H9 (cell line): ENCODE data around the gene KIF16B. TPM values are rescaled to one million over a fixed set of nuclear protein-coding genes. Genes with fewer than 3 reads are reported as not detected.
A peak's percentile ranks its signal among the peaks of the same experiment; 100 is the strongest.
"Not testable (repeated sequence)": the region's sequence is repeated elsewhere in the genome, so short reads cannot be mapped to it uniquely, and the experiment has no call there.

Experiments
- DNase-seq: peaks from one replicate; pipeline ENCODE4 v3.0.0-alpha.2; 2017
- H2AFZ ChIP-seq: one replicate; pipeline ENCODE4 v1.6.1; 2013; ENCODE audit warnings: mild to moderate bottlenecking, low read length, control low read depth, moderate library complexity
- H2AK5ac ChIP-seq: 2 replicates; pipeline ENCODE4 v1.6.1; 2013; ENCODE audit warnings: low read length, control low read depth, mixed read lengths; ENCODE audit not compliant: insufficient read length
- H2BK120ac ChIP-seq: one replicate; pipeline ENCODE4 v1.6.1; 2013; ENCODE audit warnings: low read depth, mild to moderate bottlenecking, low read length, control low read depth, inconsistent platforms; ENCODE audit not compliant: poor library complexity, severe bottlenecking
- H2BK12ac ChIP-seq: 2 replicates; pipeline ENCODE4 v1.6.1; 2013; ENCODE audit warnings: low read length, control low read depth, mixed read lengths, low read depth; ENCODE audit not compliant: insufficient read length
- H2BK15ac ChIP-seq: 2 replicates; pipeline ENCODE4 v1.6.1; 2013; ENCODE audit warnings: low read depth, low read length, control low read depth
- H2BK20ac ChIP-seq: one replicate; pipeline ENCODE4 v1.6.1; 2013; ENCODE audit warnings: low read depth, mild to moderate bottlenecking, low read length, control low read depth, inconsistent platforms; ENCODE audit not compliant: poor library complexity, severe bottlenecking
- H2BK5ac ChIP-seq: 2 replicates; pipeline ENCODE4 v1.6.1; 2013; ENCODE audit warnings: low read length, control low read depth, mixed read lengths; ENCODE audit not compliant: insufficient read length
- H3K14ac ChIP-seq: 2 replicates; pipeline ENCODE4 v1.6.1; 2013; ENCODE audit warnings: low read length, control low read depth; ENCODE audit not compliant: insufficient read depth
- H3K18ac ChIP-seq: 2 replicates; pipeline ENCODE4 v1.6.1; 2013; ENCODE audit warnings: low read depth, mild to moderate bottlenecking, mixed read lengths, low read length, control low read depth; ENCODE audit not compliant: insufficient read length
- H3K23ac ChIP-seq: 2 replicates; pipeline ENCODE4 v1.6.1; 2013; ENCODE audit warnings: low read length, control low read depth, mixed read lengths, low read depth; ENCODE audit not compliant: insufficient read length
- H3K23me2 ChIP-seq: 2 replicates; pipeline ENCODE4 v1.6.1; 2013; ENCODE audit warnings: low read depth, mild to moderate bottlenecking, mixed read lengths, low read length, control low read depth; ENCODE audit not compliant: insufficient read length, poor library complexity, severe bottlenecking
- H3K27ac ChIP-seq: 2 replicates; pipeline ENCODE4 v1.5.1; 2013; ENCODE audit warnings: low read length, control low read depth, mixed read lengths, low read depth; ENCODE audit not compliant: insufficient read length
- H3K27me3 ChIP-seq: 2 replicates; pipeline ENCODE4 v1.6.1; 2013; ENCODE audit warnings: low read length, control low read depth, inconsistent platforms; ENCODE audit not compliant: insufficient read depth
- H3K4ac ChIP-seq: 2 replicates; pipeline ENCODE4 v1.6.1; 2013; ENCODE audit warnings: low read depth, mild to moderate bottlenecking, control low read depth, inconsistent platforms, low read length, moderate library complexity
- H3K4me1 ChIP-seq: 2 replicates; pipeline ENCODE4 v1.6.1; 2013; ENCODE audit warnings: low read length, control low read depth, inconsistent platforms; ENCODE audit not compliant: insufficient read depth
- H3K4me2 ChIP-seq: 2 replicates; pipeline ENCODE4 v1.6.1; 2013; ENCODE audit warnings: low read length, control low read depth, mixed read lengths; ENCODE audit not compliant: insufficient read length, insufficient read depth
- H3K56ac ChIP-seq: 2 replicates; pipeline ENCODE4 v1.6.1; 2013; ENCODE audit warnings: low read depth, mild to moderate bottlenecking, mixed read lengths, low read length, control low read depth; ENCODE audit not compliant: insufficient read length
- H3K79me1 ChIP-seq: 2 replicates; pipeline ENCODE4 v1.6.1; 2013; ENCODE audit warnings: low read depth, mild to moderate bottlenecking, moderate library complexity, low read length, control low read depth, inconsistent platforms; ENCODE audit not compliant: insufficient read depth, poor library complexity, severe bottlenecking
- H3K79me2 ChIP-seq: 2 replicates; pipeline ENCODE4 v1.6.1; 2013; ENCODE audit warnings: low read length, control low read depth, inconsistent platforms; ENCODE audit not compliant: insufficient read depth
- H3K9ac ChIP-seq: 2 replicates; pipeline ENCODE4 v1.6.1; 2013; ENCODE audit warnings: low read length, control low read depth, mixed read lengths; ENCODE audit not compliant: insufficient read length; ENCODE audit errors: extremely low read depth
- H3K9me3 ChIP-seq: one replicate; pipeline ENCODE4 v1.6.1; 2013; ENCODE audit warnings: low read depth, low read length, inconsistent platforms; ENCODE audit not compliant: control insufficient read depth
- H3T11ph ChIP-seq: one replicate; pipeline ENCODE4 v1.6.1; 2013; ENCODE audit warnings: mild to moderate bottlenecking, low read length, control low read depth, inconsistent platforms
- H4K20me1 ChIP-seq: one replicate; pipeline ENCODE4 v1.6.1; 2013; ENCODE audit not compliant: control insufficient read depth, insufficient read length, insufficient read depth
- H4K5ac ChIP-seq: 2 replicates; pipeline ENCODE4 v1.6.1; 2013; ENCODE audit warnings: low read depth, mild to moderate bottlenecking, mixed read lengths, low read length, control low read depth; ENCODE audit not compliant: insufficient read length
- H4K8ac ChIP-seq: replicated peaks from 2 replicates; pipeline ENCODE4 v1.6.1; 2013; ENCODE audit warnings: low read length, control low read depth, mixed read lengths, low read depth; ENCODE audit not compliant: insufficient read length
- H4K91ac ChIP-seq: 2 replicates; pipeline ENCODE4 v1.6.1; 2013; ENCODE audit warnings: low read depth, mild to moderate bottlenecking, moderate library complexity, mixed read lengths, low read length, control low read depth; ENCODE audit not compliant: insufficient read length
- H3K27ac Mint-ChIP-seq, 3 experiments: 2 replicates in 2 of 3; 3 replicates in 1 of 3; pipeline ENCODE4 v1.8.0; 2020 to 2021; ENCODE audit warnings: mixed read lengths in 3 of 3, mild to moderate bottlenecking in 1 of 3, moderate library complexity in 1 of 3
- H3K27me3 Mint-ChIP-seq: 2 replicates; pipeline ENCODE4 v1.8.0; 2021; ENCODE audit warnings: low read depth, mild to moderate bottlenecking, moderate library complexity, mixed read lengths
- H3K36me3 Mint-ChIP-seq, 3 experiments: 2 replicates in 2 of 3; 3 replicates in 1 of 3; pipeline ENCODE4 v1.8.0; 2020 to 2021; ENCODE audit warnings: low read depth in 3 of 3, mixed read lengths in 3 of 3; ENCODE audit not compliant: insufficient read depth in 1 of 3
- H3K4me1 Mint-ChIP-seq, 2 experiments: 2 replicates each; pipeline ENCODE4 v1.8.0; 2020; ENCODE audit warnings: mixed read lengths in 2 of 2
- H3K4me3 Mint-ChIP-seq, 2 experiments: 2 replicates in 1 of 2; 3 replicates in 1 of 2; pipeline ENCODE4 v1.8.0; 2020 to 2021; ENCODE audit warnings: mild to moderate bottlenecking in 2 of 2, mixed read lengths in 2 of 2, moderate library complexity in 1 of 2
- H3K9me3 Mint-ChIP-seq, 2 experiments: 2 replicates in 1 of 2; 3 replicates in 1 of 2; pipeline ENCODE4 v1.8.0; 2020; ENCODE audit warnings: mild to moderate bottlenecking in 2 of 2, mixed read lengths in 2 of 2, moderate library complexity in 1 of 2
- CTCF ChIP-seq: fragments of 200-600 bp; sonication (generic); conservative IDR thresholded peaks from 3 replicates; pipeline ENCODE4 v1.8.0; 2021; ENCODE audit warnings: antibody characterized with exemption, mild to moderate bottlenecking
- WGBS: extraction: QIAGEN DNeasy Blood & Tissue Kit; methylation state at CpG from one replicate; pipeline ENCODE4 v1.1.7; 2013; ENCODE audit warnings: missing lambda C conversion rate, low lambda C conversion rate, mixed read lengths; ENCODE audit not compliant: insufficient read length; ENCODE audit errors: extremely low coverage; 5-methylcytosine and 5-hydroxymethylcytosine counted together
- total RNA-seq: library from RNA; stranded (reverse); gene quantifications from 2 replicates; pipeline ENCODE4 v1.2.1, GENCODE V29; 2021

KIF16B gene
- total RNA-seq, 1 experiment from 2014 or later = 7.4 TPM

- Histone ChIP-seq H2AK5ac (no peak overlapping the region), H3K56ac (no peak overlapping the region), H2BK15ac (no peak overlapping the region), H4K5ac (no peak overlapping the region), H2AFZ (no peak overlapping the region), H3K23me2 (no peaks in the 10 kb centered on the region), H3K27ac (no peak overlapping the region), H2BK5ac (no peak overlapping the region), H2BK120ac (no peak overlapping the region), H3K14ac (no peak overlapping the region; the same call in 1 of the 2 replicates), H3K18ac (no peak overlapping the region), H3K4me2 (no peak overlapping the region), H3K79me1 (no peaks in the 10 kb centered on the region), H3K27me3 (no peaks in the 10 kb centered on the region), H4K8ac (no peak overlapping the region), H3K9me3 (no peaks in the 10 kb centered on the region), H4K91ac (no peak overlapping the region), H3K4me1 (peaks cover 10% of the 10 kb centered on the region), H3T11ph (no peak overlapping the region), H3K9ac (no peak overlapping the region), H2BK12ac (no peak overlapping the region), H4K20me1 (no peaks in the 10 kb centered on the region), H3K4ac (no peak overlapping the region), H3K79me2 (no peaks in the 10 kb centered on the region), H3K23ac (no peak overlapping the region), H2BK20ac (no peak overlapping the region)
- Mint-ChIP-seq H3K9me3 (peaks cover 4 to 13% of the 10 kb centered on the region in 2 experiments; a peak in 4 of 5 replicates), H3K4me3 (no peak overlapping the region), H3K36me3 (peaks cover 5 to 31% (median 23%) of the 10 kb centered on the region in 3 experiments; a peak in 6 of 7 replicates), H3K27me3 (no peaks in the 10 kb centered on the region), H3K4me1 (peaks cover 19 to 40% of the 10 kb centered on the region in 2 experiments), H3K27ac (peak overlapping the region in 2 of 3 experiments; percentile 42 to 80; a peak in 3 of 7 replicates)
- no peak for DNase-seq
- no CpG with 5 or more reads among the region's 9 CpGs for WGBS
- TF ChIP-seq CTCF = no peak
Measured at GRCh38 chr20:16526433-16527380, 46.5 kb downstream of the KIF16B start.

DNA sequence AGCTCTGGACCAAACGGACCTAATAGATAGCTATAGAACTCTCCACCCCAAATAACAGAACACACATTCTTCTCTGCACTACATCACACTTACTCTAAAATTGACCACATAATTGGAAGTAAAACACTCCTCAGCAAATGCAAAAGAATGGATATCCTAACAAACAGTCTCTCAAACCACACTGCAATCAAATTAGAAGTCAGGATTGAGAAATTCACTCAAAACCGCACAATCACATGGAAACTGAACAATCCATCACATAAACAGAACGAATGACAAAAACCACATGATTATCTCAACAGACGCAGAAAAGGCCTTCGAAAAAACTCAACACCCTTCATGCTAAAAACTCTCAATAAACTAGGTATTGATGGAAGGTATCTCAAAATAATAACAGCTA is 50.6 kb downstream of the KIF16B start:
- H4K91ac ChIP-seq, H3K27ac Mint-ChIP-seq: not testable (repeated sequence)
- no CpG with 5 or more reads among the region's 5 CpGs for WGBS

More for the DNA sequence above, 50.6 kb downstream of the KIF16B start:
- H3K4me1 ChIP-seq, H3K79me2 ChIP-seq, H2BK120ac ChIP-seq, H2AFZ ChIP-seq, H3K9ac ChIP-seq, H2BK20ac ChIP-seq, H3K4me3 Mint-ChIP-seq, H3K56ac ChIP-seq, H3K18ac ChIP-seq, H3K27me3 ChIP-seq, H2BK15ac ChIP-seq, H4K5ac ChIP-seq, H3T11ph ChIP-seq, H3K4ac ChIP-seq, H2AK5ac ChIP-seq, H2BK5ac ChIP-seq, H3K79me1 ChIP-seq, H4K20me1 ChIP-seq, H3K4me2 ChIP-seq, H2BK12ac ChIP-seq, H3K27ac ChIP-seq, H3K14ac ChIP-seq, DNase-seq, H4K8ac ChIP-seq, H3K23me2 ChIP-seq, H3K9me3 ChIP-seq, H3K27me3 Mint-ChIP-seq, H3K23ac ChIP-seq: not testable (repeated sequence)
- Mint-ChIP-seq H3K4me1 (peaks cover 44 to 59% of the 10 kb centered on the region in 2 experiments), H3K9me3 (peaks cover 4 to 13% of the 10 kb centered on the region in 2 experiments; a peak in 4 of 5 replicates), H3K36me3 (peaks cover 5 to 31% (median 21%) of the 10 kb centered on the region in 3 experiments; a peak in 6 of 7 replicates)
